Suprapubic skin (tissue), 4 donors: ENCODE results near the gene UBQLN3. TPM values are rescaled to one million over a fixed set of nuclear protein-coding genes. Genes with fewer than 3 reads are reported as not detected.

Experiments used
- DNase-seq, 2 donors: peaks; one replicate each; pipeline ENCODE4 v3.0.0-alpha.2; 2019; ENCODE audit warnings: low spot score in 2 of 2
- H3K27ac ChIP-seq: fragments of 200-600 bp; sonication (generic); one replicate; pipeline ENCODE4 v1.5.1; 2019
- H3K27me3 ChIP-seq: fragments of 200-600 bp; sonication (generic); one replicate; pipeline ENCODE4 v1.5.1; 2019
- H3K36me3 ChIP-seq: fragments of 200-600 bp; sonication (generic); one replicate; pipeline ENCODE4 v1.5.1; 2019
- H3K4me1 ChIP-seq: fragments of 200-600 bp; sonication (generic); one replicate; pipeline ENCODE4 v1.5.1; 2019
- H3K4me3 ChIP-seq: fragments of 200-600 bp; sonication (generic); one replicate; pipeline ENCODE4 v1.5.1; 2019; ENCODE audit warnings: mild to moderate bottlenecking
- H3K9me3 ChIP-seq: fragments of 200-600 bp; sonication (generic); one replicate; pipeline ENCODE4 v1.5.1; 2019
- CTCF ChIP-seq, 2 donors: fragments of 200-600 bp in 1 of 2; fragments of 450-650 bp in 1 of 2; sonication (generic) in 1 of 2; IDR thresholded peaks; one replicate each; pipeline ENCODE4 v1.5.1; 2016 to 2019; ENCODE audit warnings: antibody characterized with exemption in 2 of 2, mild to moderate bottlenecking in 1 of 2, moderate library complexity in 1 of 2
- EP300 ChIP-seq: sonication (generic); formaldehyde crosslinking; IDR thresholded peaks from one replicate; pipeline ENCODE4 v1.6.1; 2017; ENCODE audit warnings: antibody characterized with exemption
- POLR2A ChIP-seq, 2 donors: fragments of 450-650 bp; IDR thresholded peaks; one replicate each; pipeline ENCODE4 v1.6.1; 2017; ENCODE audit warnings: antibody characterized with exemption in 2 of 2, mild to moderate bottlenecking in 2 of 2, moderate library complexity in 2 of 2
- POLR2AphosphoS5 ChIP-seq, 3 donors: sonication (generic); formaldehyde crosslinking; IDR thresholded peaks; one replicate each; pipeline ENCODE4 v1.6.1; 2017; ENCODE audit warnings: antibody characterized with exemption in 3 of 3
- WGBS: methylation state at CpG from one replicate; pipeline ENCODE4 v1.1.5; 2018; 5-methylcytosine and 5-hydroxymethylcytosine counted together
- total RNA-seq, 4 donors: library from RNA; depleted of rRNA; stranded (reverse); fragments of >200 nt; gene quantifications; one replicate each; pipeline ENCODE4 v1.1.0, GENCODE V29; 2016

The UBQLN3 gene
- under 1 TPM in 1 of 4 donors, not detected in 3; 0.56 TPM for total RNA-seq

GRCh38 chr11:5509803-5510202, at the start of gene UBQLN3:
UBQLN3 (minus strand) TSS chr11:5509957; CDS start chr11:5509558, 399 bp downstream.
- DNase-seq: no peak
- WGBS: 71% methylated on average over 4 of the region's 4 CpGs
- Histone ChIP-seq H3K4me1 (no peaks in the 10 kb centered on the region), H3K36me3 (no peaks in the 10 kb centered on the region), H3K27me3 (no peaks in the 10 kb centered on the region), H3K4me3 (no peak within 1 kb of the TSS), H3K27ac (no peak within 1 kb of the TSS), H3K9me3 (no peaks in the 10 kb centered on the region)
- TF ChIP-seq POLR2A (IDR thresholded peaks at IDR 0.05) (no peak), CTCF (IDR thresholded peaks at IDR 0.05) (no peak), EP300 (no peak), POLR2AphosphoS5 (IDR thresholded peaks at IDR 0.05) (no peak)

GRCh38 chr11:5557751-5558150, 48.0 kb upstream of the UBQLN3 start:
- TF ChIP-seq EP300 (no peak), POLR2A (IDR thresholded peaks at IDR 0.05) (no peak), POLR2AphosphoS5 (IDR thresholded peaks at IDR 0.05) (no peak), CTCF (IDR thresholded peaks at IDR 0.05) (no peak)
- no peak for DNase-seq
- H3K36me3 ChIP-seq: no peaks in the 10 kb centered on the region
- no peak overlapping the region for H3K27ac ChIP-seq
- H3K27me3 ChIP-seq: no peaks in the 10 kb centered on the region
- H3K4me3 ChIP-seq: no peak overlapping the region
- no peaks in the 10 kb centered on the region for H3K4me1 ChIP-seq
- WGBS: 27% methylated on average over 3 of the region's 3 CpGs
- no peaks in the 10 kb centered on the region for H3K9me3 ChIP-seq

- H3K9me3 ChIP-seq: no peaks in the 10 kb centered on the region
- H3K27me3 ChIP-seq: no peaks in the 10 kb centered on the region
- no peak overlapping the region for H3K4me3 ChIP-seq
- H3K36me3 ChIP-seq: no peaks in the 10 kb centered on the region
- no peak overlapping the region for H3K27ac ChIP-seq
- TF ChIP-seq EP300: no peak
- no peak for TF ChIP-seq POLR2A (IDR thresholded peaks at IDR 0.05)
- TF ChIP-seq CTCF (IDR thresholded peaks at IDR 0.05): no peak
- no peaks in the 10 kb centered on the region for H3K4me1 ChIP-seq
- 33% methylated on average over 3 of the region's 3 CpGs for WGBS
- no peak for DNase-seq
Measured at GRCh38 chr11:5556596-5557188, 46.9 kb upstream of the UBQLN3 start.

- TF ChIP-seq CTCF (IDR thresholded peaks at IDR 0.05) (no peak), POLR2A (IDR thresholded peaks at IDR 0.05) (no peak), EP300 (no peak), POLR2AphosphoS5 (IDR thresholded peaks at IDR 0.05) (no peak)
- Histone ChIP-seq H3K9me3 (no peaks in the 10 kb centered on the region), H3K4me3 (no peak overlapping the region), H3K4me1 (no peaks in the 10 kb centered on the region), H3K36me3 (no peaks in the 10 kb centered on the region), H3K27me3 (no peaks in the 10 kb centered on the region), H3K27ac (no peak overlapping the region)
- no peak for DNase-seq
Measured at GRCh38 chr11:5553343-5553742, 43.6 kb upstream of the UBQLN3 start.

GRCh38 chr11:5550440-5551095, 40.8 kb upstream of the UBQLN3 start:
- H3K27ac ChIP-seq: no peak overlapping the region

More at GRCh38 chr11:5550440-5551095, 40.8 kb upstream of the UBQLN3 start:
- no peaks in the 10 kb centered on the region for H3K4me1 ChIP-seq
- no peaks in the 10 kb centered on the region for H3K27me3 ChIP-seq
- 63% methylated on average over 5 of the region's 5 CpGs for whole genome bisulfite sequencing
- TF ChIP-seq CTCF (IDR thresholded peaks at IDR 0.05) (no peak), POLR2A (IDR thresholded peaks at IDR 0.05) (no peak), POLR2AphosphoS5 (IDR thresholded peaks at IDR 0.05) (no peak), EP300 (no peak)
- DNase-seq: no peak
- no peaks in the 10 kb centered on the region for H3K36me3 ChIP-seq
- no peak overlapping the region for H3K4me3 ChIP-seq
- H3K9me3 ChIP-seq: no peaks in the 10 kb centered on the region
